Upper lobe of left lung (tissue), 4 donors: ENCODE results near the gene EMILIN1.
"Not testable (repeated sequence)": the region's sequence is repeated elsewhere in the genome, so short reads cannot be mapped to it uniquely, and the experiment has no call there.

Source experiments
- POLR2A ChIP-seq, 4 donors: fragments of 450-650 bp; IDR thresholded peaks; one replicate each; pipeline ENCODE4 v1.5.1; 2016 to 2017; ENCODE audit warnings: antibody characterized with exemption in 4 of 4, mild to moderate bottlenecking in 2 of 4
- POLR2AphosphoS5 ChIP-seq, 2 donors: sonication (generic); formaldehyde crosslinking; IDR thresholded peaks; one replicate each; pipeline ENCODE4 v1.5.1; 2017; ENCODE audit warnings: antibody characterized with exemption in 2 of 2
- TF ChIP-seq, protein P1 (sequence below), 6 experiments: fragments of 450-650 bp in 4 of 6; fragments of 200-600 bp in 2 of 6; sonication (generic) in 2 of 6; IDR thresholded peaks; one replicate each; pipeline ENCODE4 v1.5.1; 2016 to 2019; ENCODE audit warnings: antibody characterized with exemption in 6 of 6

DNA sequence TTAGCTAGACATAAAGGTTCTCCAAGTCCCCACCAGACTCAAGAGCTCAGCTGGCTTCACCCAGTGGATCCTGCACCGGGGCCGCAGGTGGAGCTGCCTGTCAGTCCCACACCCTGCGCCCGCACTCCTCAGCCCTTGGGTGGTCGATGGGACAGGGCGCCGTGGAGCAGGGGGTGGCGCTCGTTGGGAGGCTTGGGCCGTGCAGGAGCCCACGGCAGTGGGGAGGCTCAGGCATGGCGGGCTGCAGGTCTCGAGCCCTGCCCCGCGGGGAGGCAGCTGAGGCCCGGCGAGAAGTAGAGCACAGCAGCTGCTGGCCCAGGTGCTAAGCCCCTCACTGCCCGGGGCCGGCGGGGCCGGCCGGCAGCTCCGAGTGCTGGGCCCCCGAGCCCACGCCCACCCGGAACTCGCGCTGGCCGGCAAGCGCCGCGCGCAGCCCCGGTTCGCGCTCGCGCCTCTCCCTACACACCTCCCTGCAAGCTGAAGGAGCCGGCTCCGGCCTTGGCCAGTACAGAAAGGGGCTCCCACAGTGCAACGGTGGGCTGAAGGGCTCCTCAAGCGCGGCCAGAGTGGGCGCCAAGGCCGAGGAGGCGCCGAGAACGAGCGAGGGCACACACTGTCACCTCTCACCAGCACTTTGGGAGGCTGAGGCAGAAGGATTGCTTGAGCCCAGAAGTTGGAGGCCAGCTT is 33.1 kb downstream of the EMILIN1 start:
- not testable (repeated sequence) for TF ChIP-seq POLR2AphosphoS5, POLR2A (IDR thresholded peaks at IDR 0.05)
- TF ChIP-seq, protein P1, sequence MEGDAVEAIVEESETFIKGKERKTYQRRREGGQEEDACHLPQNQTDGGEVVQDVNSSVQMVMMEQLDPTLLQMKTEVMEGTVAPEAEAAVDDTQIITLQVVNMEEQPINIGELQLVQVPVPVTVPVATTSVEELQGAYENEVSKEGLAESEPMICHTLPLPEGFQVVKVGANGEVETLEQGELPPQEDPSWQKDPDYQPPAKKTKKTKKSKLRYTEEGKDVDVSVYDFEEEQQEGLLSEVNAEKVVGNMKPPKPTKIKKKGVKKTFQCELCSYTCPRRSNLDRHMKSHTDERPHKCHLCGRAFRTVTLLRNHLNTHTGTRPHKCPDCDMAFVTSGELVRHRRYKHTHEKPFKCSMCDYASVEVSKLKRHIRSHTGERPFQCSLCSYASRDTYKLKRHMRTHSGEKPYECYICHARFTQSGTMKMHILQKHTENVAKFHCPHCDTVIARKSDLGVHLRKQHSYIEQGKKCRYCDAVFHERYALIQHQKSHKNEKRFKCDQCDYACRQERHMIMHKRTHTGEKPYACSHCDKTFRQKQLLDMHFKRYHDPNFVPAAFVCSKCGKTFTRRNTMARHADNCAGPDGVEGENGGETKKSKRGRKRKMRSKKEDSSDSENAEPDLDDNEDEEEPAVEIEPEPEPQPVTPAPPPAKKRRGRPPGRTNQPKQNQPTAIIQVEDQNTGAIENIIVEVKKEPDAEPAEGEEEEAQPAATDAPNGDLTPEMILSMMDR (IDR thresholded peaks at IDR 0.05) = not testable (repeated sequence)
